GM12865 (cell line): Measurements from ENCODE around the gene NFKB1.

Source experiments
- DNase-seq: peaks from one replicate; pipeline ENCODE4 v3.0.0; 2010; ENCODE audit warnings: low read depth
- H3K4me3 ChIP-seq: 2 replicates; pipeline ENCODE4 v1.5.1; 2011; ENCODE audit warnings: mild to moderate bottlenecking, low read depth, low read length, control low read depth
- CTCF ChIP-seq: IDR thresholded peaks from 2 replicates; pipeline ENCODE4 v1.5.1; 2011; ENCODE audit warnings: low read length, control low read depth, low read depth, inconsistent platforms; ENCODE audit not compliant: insufficient read depth; ENCODE audit errors: missing control alignments

NFKB1 gene

GRCh38 chr4:102527695-102528283 lies 26.6 kb downstream of the NFKB1 start:
- DNase-seq, result peak; percentile 34
- H3K4me3 ChIP-seq, result peak overlapping the region; percentile 26; the same call in 1 of the 2 replicates
- no peak for TF ChIP-seq CTCF

GRCh38 chr4:102529977-102530376 lies 28.8 kb downstream of the NFKB1 start:
- no peak overlapping the region for H3K4me3 ChIP-seq
- no peak for DNase-seq
- no peak for TF ChIP-seq CTCF

GRCh38 chr4:102530986-102531385 lies 29.8 kb downstream of the NFKB1 start:
- DNase-seq, result no peak
- TF ChIP-seq CTCF, result no peak
- H3K4me3 ChIP-seq, result no peak overlapping the region

- DNase-seq, result no peak
- no peak for TF ChIP-seq CTCF
- H3K4me3 ChIP-seq, result no peak overlapping the region
Measured at GRCh38 chr4:102531462-102531861, 30.3 kb downstream of the NFKB1 start.

GRCh38 chr4:102533348-102533747 lies 32.2 kb downstream of the NFKB1 start:
- no peak for TF ChIP-seq CTCF
- no peak overlapping the region for H3K4me3 ChIP-seq
- no peak for DNase-seq

GRCh38 chr4:102533904-102534303 lies 32.7 kb downstream of the NFKB1 start:
- no peak overlapping the region for H3K4me3 ChIP-seq
- no peak for TF ChIP-seq CTCF
- no peak for DNase-seq

GRCh38 chr4:102534845-102535244 lies 33.7 kb downstream of the NFKB1 start:
- TF ChIP-seq CTCF, result no peak
- H3K4me3 ChIP-seq, result no peak overlapping the region
- no peak for DNase-seq
